Umbilical cord (tissue), 2 donors: Measurements from ENCODE around the gene EHBP1L1. TPM values are rescaled to one million over a fixed set of nuclear protein-coding genes. Genes with fewer than 3 reads are reported as not detected.

Experiments used
- DNase-seq: peaks from one replicate; pipeline ENCODE4 v3.0.0-alpha.2; 2015; ENCODE audit warnings: low spot score
- total RNA-seq: library from RNA; depleted of rRNA; stranded (reverse); fragments of >200 nt; gene quantifications from one replicate; pipeline ENCODE4 v1.2.3, GENCODE V29; 2014; ENCODE audit warnings: low replicate concordance; ENCODE audit not compliant: insufficient read depth

Gene EHBP1L1
- total RNA-seq, 1 donor from 2014 or later = 91.0 TPM

DNA sequence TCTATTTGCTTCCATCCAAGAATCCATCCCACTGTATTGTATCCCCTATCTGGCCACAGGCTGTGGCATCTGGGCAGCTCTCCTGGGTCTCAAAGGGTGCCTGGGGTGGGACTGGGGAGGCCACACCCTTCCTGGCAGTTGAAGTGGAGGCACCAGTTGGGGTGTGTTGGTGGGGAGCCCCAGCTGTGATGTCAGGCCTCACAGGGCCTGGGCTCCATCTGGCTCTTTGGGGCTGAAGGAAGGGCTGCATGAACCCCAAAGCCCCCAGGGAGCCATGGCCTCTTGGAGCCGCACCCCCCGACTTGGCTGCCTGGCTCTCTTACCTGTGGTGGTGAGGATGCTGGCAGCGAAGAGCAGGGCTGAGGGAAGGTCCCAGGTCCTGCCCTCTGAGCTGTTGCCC lies 19.3 kb downstream of the EHBP1L1 start:
- DNase-seq = no peak

DNA sequence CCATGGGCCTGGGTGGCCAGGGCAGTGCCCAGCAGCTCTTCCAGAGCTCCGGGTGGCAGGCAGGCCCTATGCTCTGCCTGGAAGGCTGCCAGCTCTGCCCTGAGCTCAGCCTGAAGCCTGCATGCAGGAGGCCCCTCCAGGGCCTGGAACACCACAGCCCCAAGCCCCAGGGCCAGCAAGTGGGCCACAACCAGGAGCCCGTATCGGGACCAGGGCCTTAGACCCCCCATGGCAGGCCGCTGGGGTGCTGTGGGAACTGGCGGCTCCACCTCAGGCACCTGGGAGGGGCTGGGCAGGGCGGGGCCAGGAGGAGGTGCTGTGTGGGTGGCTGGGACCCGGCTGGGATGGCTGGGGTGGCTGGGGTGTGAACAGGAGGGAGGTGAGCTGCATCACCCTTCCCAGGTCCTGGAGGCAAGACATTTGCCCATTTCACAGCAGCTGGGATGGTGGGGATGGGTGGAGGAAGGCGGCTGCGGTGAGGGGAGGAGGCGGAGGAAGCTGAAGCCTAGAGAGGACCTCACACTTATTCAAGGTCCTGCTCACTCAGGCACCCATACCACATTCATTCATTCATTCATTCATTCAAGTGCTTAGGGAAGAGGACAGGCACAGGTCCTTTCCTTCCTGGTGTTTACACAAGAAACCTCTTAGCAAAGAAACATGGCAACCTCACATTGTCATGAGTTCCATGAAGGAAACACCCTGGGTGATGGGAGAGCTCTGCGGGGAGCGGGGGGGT lies 19.9 kb downstream of the EHBP1L1 start, which contains the start of gene KCNK7:
Gene KCNK7, minus strand, starts transcription at position 258 of the 739 bp plus-strand sequence. Its CDS starts 28 bp downstream, at position 230.
- no peak for DNase-seq

DNA sequence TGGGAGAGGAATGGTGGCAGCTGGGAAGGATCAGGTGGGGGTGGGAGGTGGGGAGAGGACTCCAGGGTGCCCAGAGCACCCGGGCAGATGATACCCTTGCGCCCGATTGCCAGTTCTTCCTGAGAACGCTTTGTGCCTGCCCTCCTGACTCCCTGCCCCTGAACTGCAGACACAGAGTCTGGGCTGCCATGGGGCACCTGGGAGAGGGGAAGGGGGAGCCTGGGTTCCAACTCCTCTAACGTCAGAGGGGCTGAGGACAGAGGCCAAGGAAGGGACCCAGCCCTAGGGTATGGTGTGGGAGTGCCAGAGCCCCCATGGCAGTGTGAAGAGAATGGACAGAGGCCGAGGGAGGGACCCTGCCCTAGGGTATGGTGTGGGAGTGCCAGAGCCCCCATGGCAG lies 20.7 kb downstream of the EHBP1L1 start:
- no peak for DNase-seq

DNA sequence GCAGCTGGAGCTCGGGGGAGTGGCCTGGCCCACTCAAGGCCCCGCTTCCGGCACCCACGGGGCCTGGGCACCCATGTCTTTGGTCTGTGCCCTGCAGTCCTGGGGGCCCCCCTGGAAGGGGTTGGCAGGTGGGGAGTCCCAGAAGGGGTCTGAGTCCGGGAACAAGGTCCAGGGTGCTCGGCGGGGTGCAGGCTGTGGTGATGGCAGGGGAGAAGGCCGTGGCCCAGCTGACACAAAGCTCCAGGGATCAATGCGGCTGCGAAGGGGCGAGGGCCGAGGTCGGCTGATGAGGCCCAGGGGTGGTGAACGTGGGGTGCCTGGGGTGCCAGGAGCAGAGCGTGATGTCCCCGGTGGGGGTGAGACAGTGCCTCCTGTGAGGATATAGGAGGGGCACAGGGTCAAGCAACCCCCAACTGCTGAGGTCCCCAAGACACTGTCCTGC lies 22.4 kb downstream of the EHBP1L1 start:
- no peak for DNase-seq

DNA sequence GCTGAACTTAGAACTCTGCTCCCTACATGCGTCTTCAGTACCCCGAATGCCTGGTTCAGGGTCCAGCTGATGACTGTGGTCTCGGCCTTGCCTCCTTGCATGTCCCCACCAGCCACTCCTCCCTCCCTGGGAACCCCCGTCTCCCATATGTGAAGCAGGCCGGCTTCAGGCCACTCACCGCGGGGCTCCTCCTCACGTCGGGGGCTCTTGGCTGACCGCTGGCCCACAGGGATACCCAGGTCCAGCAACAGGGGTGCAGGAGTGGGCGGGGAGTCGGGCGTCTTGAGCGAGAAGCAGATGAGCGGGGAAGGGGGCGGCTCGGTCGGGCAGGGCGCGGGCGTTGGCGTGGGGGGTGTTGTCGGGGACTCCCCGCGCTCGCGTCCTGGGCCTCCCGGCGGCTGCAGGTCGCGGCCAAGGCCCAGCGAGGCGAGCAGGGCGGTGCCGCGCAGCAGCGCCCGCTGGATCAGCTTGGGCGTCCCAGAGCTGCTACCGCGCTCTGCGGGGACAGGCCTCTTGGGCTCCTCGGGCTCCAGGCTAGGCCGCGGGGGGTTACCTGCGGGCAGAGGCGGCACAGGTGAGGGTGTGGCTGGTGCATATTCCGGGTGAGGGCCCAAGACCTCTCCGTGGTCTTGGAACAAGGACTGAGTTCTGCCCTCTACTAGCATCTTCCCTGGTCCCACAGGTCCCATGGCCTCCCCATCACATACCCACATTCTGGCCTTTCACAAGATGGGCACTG lies 23.5 kb downstream of the EHBP1L1 start:
- DNase-seq = no peak

DNA sequence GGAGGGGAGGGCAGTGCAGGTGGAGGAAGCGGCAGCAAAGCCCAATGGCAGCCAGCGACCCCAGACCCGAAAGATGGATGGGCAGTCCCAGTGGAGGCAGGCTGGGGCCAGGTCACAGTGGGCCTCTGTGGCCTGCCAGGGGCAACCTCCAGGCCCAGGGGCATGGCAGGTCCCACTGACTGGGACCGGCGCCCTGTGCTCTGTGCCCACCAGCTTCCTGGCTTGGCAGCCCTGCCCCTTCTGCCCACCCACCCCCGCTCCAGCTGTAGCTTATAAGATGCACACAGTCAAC lies 24.0 kb downstream of the EHBP1L1 start:
- DNase-seq = no peak

DNA sequence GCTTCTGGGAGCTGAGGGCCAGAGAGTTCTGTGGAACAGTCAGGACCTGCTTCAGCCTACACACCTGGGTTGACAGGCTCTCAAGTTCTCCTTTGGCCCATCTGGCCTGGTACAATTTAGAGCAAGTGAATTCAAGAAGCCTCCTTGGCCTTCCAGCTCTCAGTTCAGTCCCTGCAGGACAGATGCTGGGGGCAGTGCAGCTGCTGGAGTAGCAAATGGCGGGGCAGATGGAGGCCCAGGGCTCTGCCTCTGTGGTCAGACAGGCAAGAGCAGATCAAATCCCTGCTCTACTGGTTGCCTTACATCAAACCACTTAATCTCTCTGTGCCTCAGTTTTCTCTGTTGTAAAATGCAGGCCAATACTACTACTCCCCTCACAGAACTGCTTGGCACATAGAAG lies 28.4 kb downstream of the EHBP1L1 start:
- DNase-seq = no peak

DNA sequence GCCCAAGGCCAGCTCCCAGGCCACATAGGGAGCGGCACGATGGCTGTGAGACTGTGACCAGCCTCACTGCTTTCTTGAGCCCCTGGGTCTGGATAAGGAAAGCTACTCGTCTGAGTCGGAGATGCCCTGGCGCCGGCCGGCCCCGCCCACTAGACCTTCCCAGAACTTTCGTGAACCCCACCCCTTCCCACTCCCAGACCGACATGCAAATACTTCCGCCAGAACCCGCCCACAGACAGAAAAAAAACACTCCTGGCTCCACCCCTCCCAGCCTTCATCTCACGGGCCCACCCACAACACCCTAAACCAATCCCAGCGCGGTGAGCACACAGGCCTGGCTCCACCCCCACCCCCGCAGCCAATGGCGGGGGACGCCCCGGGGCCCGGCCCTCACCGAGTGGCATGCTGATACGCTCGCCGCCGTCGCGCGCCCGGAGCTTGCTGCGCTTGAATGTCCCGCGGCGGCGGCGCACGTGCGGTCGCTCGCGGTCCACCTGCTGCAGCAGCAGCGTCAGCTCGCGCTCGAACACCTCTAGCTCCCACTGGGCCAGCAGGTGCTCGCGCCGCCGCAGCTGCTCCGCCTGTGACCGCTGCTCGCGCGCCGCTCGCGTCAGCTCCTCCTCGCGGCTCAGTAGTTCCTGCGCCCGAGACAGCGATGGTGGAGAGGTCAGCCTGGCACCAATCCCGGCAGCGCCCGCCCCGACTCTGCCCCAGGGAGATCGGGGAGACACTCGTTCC lies 31.2 kb downstream of the EHBP1L1 start:
- DNase-seq = peak; percentile 98

DNA sequence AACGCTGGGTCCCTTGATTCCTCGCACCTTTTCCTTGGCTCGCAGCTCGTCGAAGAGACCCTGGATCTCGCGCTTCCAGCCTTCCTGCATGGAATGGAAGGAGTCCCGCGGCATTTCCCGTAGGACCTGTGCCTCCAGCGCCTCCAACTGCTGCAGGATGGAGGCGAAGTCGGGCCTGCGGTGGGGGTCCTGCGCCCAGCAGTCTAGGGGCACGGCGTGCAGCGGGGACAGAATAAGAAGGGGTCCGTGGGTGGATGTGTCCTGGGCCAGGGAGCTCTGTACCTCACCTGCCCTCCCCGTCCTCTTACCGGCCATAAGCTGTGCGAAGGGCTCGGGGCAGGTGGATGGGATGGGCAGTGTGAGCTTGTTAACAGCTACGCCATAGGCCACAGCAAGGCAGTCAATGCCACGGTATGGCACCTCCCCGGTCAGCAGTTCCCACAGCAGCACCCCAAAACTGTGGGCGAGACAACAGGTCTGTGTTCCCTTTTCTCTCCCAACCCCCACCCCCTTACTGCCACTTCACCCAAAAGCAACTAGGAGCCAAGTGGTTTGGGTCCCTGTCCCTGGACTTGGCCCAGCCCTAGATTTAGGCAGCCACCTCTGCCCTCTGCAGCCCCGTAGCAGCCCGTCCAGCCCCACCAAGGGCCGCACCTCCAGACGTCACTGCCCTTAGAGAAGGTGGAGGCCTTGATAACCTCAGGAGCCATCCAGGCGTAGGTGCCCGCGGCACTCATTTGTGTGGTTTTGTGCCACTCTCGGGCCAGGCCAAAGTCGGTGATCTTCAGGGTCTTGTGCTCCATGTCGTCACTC lies 32.0 kb downstream of the EHBP1L1 start:
- no peak for DNase-seq

DNA sequence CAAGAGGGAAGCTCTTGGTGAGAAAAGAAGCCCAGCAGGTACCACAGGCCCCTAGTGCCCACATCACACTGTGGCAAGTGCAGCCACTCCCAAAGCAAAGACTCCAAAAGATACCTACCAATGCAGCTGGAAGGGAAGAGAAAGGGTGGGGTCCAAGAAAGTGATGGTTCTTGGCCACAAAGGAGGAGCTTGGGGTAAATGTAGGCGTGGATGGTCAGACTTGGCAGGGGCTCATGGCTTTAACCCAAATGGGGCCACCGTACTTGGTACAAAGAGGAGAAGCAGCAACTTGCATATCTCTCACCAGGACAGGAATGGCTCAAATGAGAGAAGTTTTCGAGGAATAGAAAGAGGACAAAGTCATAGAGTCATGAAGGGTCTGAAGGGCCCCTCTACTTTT lies 33.4 kb downstream of the EHBP1L1 start:
- DNase-seq = peak; percentile 58

DNA sequence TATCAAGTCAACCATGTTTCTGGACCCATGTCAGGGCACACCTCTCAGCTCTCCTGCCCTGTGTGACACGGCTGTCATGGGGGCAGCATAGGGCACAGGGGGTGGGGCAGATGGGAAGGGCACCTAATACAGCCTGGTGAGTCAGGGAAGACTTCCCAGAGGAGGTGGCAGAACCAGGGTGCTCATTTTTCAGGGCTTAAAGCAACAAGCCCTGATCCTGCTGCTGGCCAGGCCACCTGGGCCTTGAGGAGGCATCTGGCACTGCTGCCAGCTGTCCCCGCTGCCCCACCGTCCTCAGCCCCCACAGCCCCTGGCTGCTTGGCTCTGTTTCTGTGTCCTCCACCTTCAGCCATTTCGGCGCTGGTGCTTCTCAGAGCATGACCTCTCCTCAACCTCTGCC lies 33.8 kb downstream of the EHBP1L1 start:
- no peak for DNase-seq

DNA sequence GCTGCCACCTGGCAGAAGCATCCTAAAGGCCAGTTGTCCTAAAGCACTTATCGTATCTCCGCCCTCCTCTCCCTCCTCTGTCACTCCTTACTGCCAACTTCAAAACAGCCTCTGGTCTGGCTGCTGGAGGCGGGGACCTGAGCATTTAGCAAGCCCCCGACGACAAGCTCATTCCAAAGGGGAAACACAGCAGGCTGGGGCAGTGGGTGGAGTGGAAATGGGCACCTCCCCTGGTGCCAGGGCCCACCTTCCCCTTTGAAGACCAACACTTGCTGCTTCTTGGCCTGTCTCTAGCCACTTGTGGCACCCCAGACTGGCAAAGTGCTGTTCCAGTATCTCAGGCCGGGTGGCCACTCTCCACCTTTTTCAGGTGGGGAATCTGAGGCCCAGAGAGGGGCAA lies 34.6 kb downstream of the EHBP1L1 start:
- no peak for DNase-seq

DNA sequence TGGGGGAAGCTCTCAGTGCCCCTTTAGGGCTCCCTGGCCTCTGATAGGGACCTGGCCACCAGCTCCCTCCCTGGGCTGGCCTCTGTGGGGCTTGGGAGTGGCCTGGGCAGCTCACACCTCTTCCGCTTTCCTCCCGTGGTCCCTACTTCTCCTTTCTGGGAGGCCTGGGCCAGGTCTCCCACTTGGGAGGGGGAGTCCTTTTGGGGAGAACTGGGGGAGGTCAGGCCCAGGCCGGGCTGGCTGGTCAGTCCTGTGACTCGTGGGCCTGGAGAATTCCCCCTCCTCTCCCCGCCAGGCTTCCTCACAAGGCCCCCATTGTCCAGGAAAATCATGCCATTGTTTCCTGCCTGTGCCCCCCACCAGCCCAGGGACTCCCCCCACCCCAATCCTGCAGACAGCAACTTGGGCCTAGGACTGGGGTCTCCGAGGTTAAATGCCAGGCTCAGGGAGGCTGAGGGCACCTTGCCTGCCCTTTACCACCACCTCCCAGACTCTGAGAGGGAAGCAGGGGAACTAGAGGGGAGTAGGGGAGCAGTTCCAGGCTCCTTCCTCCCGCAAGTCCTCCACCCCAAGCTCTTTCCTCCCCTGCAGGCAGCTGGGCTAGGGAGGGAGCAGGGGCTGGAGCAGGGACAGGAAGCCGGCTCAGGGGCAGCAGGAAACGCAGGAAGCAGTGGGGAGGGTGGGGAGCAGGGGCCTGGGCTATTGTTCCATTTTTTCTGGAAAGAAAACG lies 35.3 kb downstream of the EHBP1L1 start:
- DNase-seq = peak; percentile 46

DNA sequence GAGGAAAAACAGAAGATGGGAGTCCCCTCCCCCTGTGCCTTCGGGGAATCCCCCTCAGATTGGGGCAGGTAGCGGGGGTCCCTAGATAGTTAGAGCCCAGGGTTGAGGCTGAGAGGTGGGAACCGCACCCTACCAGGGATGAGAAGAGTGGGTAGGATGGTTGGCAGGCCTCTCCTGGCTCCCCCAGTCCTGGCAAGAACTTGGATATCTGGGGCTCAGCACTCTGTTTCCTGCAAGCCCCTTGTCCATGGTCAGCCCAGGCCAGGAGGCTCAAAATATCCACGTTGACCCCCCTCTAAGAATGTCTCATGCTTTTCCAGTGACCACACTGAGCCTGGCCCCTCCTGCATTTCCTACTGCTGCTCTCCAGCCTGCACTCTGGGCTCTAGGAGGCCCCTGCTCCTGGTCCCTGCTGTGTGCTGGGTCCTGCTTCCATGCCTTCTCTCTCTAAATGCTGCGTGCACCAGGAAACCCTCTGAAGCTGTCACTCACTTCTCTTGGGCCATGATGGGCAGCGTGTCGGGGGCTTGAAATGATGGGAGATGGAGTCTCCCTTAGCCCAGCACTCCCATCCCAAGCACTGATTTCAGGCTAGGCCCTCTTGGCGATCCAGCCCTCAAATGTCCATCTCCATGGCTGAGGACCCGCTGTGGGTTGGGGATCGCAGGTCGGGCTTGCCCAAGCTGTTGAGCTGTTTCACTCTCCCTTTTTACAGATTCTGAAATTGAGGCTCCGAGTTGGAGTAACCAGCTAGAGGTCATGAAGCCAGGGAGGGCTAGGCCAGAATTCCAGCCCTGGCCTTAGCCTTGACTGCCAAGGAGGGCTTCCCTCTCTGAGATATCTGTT lies 36.1 kb downstream of the EHBP1L1 start:
- no peak for DNase-seq

DNA sequence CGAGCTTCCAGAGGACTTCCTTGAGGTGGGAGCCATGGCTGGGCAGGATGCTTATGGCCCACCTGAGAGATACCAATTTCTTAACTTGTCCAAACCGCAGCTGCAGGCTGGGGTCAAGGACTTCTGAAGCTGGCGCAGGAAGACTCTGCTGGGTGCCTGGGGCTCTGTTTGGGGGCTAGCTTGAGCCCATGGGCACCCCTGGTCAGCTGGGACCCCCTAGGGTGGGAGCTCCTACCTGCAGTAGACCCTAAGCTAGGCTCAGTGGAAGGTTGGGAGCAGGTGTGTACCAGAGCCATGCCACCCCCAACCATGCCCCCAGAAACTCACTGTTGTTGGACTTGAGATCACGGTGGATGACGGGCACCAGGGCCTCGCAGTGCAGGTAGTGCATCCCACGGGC lies 36.8 kb downstream of the EHBP1L1 start:
- DNase-seq = no peak

DNA sequence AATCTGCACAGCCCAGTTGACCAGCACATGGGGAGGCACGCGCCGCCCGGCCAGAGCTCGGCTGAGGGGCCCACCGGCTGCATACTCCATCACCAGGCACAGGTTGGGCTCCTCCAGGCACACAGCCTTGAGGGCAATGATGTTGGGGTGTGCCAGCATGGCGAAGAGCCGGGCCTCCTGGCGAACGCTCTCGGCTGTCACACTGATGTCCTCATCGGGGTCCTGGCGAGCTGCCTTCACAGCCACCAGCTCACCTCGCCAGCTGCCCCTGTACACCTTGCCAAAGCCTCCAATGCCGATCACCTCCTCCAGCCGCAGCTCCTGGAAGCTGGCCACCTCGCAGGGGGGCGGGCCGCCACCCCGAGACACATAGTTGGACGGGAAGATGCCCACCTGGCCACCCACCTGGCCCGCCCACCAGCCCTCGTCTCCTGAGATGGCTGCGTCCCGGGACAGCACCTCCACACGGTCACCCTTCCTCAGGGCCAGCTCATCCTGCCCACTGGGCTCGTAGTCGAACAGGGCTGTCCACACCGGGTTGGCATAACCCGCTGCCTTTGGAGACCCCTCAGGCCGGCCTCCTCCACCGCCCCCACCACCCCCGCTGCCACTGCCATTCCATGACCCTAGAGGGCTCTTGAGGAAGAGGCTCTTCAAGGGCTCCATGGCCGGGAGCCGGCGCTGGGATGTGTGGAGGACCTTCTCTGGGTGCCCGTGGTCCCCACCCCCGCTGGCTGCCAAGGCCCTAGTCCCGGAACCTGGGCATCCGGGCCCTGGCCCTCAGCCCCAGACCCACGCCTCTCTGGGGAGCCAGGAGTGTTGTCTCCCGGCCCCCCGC lies 37.5 kb downstream of the EHBP1L1 start:
- no peak for DNase-seq

DNA sequence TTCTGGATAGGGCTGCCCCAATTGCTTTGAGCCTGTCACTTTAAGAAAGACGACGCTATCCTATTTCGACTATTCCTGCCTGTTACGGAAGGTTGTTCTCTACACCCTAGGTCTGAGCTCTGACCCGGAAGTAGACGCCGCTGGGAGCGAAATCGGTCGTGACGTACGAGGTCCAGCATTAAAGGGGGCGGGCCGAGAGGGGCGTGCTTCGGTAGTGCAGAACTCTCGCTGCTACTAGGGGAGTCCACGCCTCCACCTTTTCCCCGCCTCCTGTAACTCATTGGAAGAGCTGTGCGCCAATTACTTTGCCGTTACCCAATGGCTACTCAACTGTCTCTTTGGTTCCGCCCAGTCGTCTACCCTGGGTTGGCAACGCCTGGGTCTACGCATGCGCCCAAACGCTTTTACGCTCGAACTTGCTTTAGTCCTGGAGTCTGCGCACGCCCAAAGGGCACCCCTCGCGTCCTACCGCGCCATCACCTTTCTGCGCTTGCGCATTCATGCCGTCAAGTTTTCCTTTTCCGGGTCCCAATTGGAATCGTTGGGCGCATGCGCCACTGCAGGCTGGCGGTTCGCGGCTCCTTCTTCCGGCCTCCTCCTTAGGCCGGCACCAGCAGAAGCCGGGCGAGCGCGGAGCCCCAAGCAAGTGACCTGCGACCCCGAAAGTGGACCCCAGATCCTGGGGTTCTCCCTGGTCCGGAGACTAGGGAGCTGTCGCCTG lies 39.5 kb downstream of the EHBP1L1 start, which contains the start of gene PCNX3:
Gene PCNX3, plus strand, starts transcription at position 548 of the 721 bp plus-strand sequence. CDS start 536 bp downstream, outside the sequence.
- DNase-seq = peak; percentile 100

DNA sequence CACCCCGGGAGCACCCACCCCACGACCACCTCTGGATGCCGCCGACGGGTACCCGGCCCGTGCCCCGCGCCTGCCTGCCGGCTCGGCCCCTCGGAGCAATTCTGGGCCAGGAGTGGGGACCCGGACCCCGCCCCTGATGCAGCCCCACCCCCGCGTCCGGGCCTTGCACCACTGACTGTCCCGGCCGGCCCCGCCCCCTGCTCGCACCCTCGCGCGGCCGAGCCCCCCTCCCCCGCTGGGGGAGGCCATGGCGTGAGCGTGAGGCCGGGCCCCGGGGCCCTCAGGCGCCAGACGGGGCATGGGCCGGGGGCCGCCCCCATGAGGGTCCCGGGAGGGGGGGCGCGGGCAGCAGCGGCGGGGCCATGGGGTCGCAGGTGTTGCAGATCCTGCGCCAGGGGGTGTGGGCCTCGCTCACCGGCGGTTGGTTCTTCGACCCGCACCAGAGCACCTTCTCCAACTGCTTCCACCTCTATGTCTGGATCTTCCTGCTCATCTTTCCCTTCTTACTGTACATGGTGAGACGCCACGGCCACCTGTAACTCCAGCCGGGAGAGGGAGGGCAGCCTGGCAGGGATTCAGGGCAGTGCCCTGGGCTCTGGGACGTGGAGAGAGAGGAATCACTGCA lies 40.2 kb downstream of the EHBP1L1 start:
- no peak for DNase-seq
